Right lung (tissue), 5 donors: ENCODE measurements around the gene FSCN2. TPM values are rescaled to one million over a fixed set of nuclear protein-coding genes. Genes with fewer than 3 reads are reported as not detected.

ENCODE experiments used
- DNase-seq, 2 donors: peaks; one replicate each; pipeline ENCODE4 v3.0.0-alpha.2; 2013
- polyA plus RNA-seq, 5 donors: library from polyadenylated mRNA; unstranded; fragments of 120-200 nt; gene quantifications; one replicate each; pipeline versions ENCODE4 v1.2.1 to v1.2.3, GENCODE V29; 2013; ENCODE audit warnings: inconsistent platforms in 1 of 5, low replicate concordance in 1 of 5; ENCODE audit not compliant: insufficient read length in 5 of 5, insufficient read depth in 1 of 5

FSCN2 gene
- polyA plus RNA-seq, 5 donors: 0.76 to 2.7 (median 1.3) TPM

DNA sequence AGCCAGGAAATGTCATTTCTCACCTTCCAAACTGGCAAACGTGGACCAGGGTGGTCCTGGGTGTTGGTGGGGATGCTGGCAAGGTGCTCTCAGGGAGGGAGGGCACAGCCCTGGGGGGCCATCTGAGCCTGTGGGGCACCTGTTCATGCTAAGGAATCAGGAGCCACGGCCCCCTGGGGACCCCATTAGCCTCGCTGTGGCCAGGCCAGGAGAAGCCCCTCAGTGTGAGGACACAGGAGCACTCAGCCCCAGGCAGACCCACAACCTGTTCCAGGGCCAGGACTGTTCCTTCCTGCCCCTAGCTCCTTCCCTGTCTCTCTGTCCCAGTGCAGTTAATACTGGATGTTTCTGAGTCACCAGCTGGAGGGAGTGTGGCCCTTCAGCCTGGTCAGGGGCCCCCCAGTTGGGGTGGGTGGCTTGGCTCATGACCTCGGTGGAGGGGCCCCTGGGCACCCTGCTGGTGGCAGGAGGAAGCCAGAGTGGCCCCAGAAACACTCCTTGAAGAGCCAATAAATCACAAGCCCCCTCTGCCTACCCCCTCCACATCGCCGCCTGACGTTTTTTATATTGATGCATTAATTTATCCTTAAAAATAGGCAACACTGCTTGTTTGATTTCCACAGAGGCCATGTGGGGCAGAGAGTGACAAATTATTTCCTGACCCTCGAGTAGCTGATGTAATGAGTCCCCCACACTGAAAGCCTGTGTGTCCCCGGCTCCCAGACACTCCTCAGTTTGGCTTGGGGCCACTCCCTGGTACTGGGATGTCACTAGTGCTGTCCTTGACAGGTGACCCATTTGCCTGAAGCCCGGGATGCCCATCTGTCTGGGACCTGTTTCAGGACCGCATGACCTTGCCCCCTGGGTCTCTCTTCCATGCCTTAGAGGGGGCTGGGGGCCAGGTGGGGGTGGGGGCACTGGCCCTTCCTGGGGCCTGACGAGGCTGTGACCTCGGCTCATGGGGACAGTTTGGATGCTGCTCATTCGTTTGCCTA, 37.9 kb upstream of the FSCN2 start:
- DNase-seq: no peak

- no peak for DNase-seq
These were observed 37.0 kb upstream of the FSCN2 start for GRCh38 chr17:81491181-81491581.

DNA sequence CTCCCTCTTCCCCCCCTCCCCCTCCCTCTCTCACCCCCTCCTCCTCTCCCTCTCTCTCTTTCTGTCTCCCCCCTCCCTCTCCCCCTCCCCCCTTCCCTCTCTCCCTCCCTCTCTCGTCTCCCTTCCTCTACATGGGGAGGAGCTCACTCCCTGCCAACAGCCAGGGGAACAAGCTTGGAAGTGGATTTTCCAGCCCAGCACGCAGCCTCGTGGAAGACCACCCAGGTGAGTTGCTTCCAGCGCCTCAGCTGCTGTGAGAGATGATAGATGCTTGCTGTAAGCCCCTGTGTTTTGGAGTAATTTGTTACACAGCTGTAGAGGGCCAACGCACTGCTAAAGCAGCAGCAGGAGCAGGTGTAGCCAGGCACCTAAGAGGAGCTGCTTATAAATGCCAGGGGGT, 36.4 kb upstream of the FSCN2 start:
- DNase-seq: no peak

GRCh38 chr17:81492202-81492601, 36.0 kb upstream of the FSCN2 start:
- no peak for DNase-seq

DNA sequence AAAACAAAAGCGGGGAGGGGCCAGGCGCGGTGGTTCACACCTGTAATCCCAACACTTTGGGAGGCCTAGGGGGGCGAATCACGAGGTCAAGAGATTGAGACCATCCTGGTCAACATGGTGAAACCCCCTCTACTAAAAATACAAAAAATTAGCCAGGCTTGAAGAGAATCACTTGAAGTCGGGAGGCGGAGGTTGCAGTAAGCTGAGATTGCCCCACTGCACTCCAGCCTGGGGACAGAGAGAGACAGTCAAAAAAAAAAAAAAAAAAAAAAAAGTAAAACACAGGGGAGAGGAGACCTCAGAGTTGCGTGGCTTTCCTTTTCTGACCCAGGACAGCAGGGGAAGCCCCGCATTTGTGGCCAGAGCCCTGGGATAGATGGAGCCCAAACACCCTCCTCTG, 35.5 kb upstream of the FSCN2 start:
- DNase-seq: no peak

GRCh38 chr17:81493198-81494038, 34.8 kb upstream of the FSCN2 start:
- DNase-seq: no peak

- no peak for DNase-seq
These were observed 33.4 kb upstream of the FSCN2 start for GRCh38 chr17:81494626-81495377.

DNA sequence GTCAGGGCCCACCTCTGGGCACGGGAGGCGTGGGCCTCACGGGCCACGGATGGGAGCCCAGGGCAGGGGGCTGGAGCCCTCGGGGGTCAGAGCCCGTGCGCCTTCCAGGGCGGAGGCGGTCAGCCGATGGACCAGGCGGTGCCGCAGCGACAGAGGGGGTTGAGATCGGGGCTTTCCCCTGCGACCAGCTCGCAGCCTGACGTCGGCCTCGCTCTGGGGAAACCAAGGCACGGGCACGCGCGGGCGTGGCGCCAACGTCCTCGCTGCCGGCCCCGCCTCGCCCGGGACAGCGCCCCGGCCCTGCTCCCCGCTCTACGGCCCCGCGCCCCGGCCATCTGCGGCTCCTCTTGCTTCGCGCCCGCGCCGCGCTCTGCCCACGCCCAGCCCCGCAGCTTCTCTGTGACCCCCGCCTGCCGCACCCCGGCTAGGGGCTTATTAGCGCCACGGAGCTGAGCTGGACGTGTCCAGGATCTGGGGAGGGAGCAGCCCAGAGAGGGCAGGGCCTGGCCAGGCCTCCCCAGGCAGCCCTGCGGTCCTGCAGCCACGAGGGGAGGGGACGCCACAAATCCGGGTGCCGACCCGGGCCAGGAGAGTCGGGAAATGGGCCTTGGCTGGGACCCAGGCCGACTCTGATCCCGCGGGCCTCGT, 29.1 kb upstream of the FSCN2 start:
- no peak for DNase-seq

DNA sequence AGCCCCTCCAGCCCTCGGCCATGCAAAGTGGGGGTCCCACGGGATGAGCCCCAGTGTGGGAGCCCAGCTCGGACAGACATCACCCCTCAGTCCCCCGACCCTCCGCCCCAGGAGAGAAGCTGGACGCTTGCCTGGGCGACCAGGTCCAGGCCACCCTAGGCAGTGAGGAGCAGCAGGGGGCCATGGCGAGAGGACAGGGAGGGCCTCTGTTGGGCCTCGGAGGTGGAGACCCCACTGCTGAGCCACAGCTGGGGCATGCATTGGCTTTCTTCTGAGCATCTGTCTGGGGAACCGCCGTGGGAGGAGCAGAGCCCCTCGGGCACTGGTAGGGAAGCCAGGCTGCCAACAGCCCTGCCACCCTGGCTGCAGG, 28.6 kb upstream of the FSCN2 start:
- DNase-seq: no peak

GRCh38 chr17:81500047-81500446, 28.1 kb upstream of the FSCN2 start:
- DNase-seq: no peak

- no peak for DNase-seq
These were observed 25.6 kb upstream of the FSCN2 start for GRCh38 chr17:81502471-81503017.

GRCh38 chr17:81503619-81504018, 24.6 kb upstream of the FSCN2 start:
- no peak for DNase-seq

- DNase-seq: no peak
These were observed 19.5 kb upstream of the FSCN2 start for GRCh38 chr17:81508639-81509206.

DNA sequence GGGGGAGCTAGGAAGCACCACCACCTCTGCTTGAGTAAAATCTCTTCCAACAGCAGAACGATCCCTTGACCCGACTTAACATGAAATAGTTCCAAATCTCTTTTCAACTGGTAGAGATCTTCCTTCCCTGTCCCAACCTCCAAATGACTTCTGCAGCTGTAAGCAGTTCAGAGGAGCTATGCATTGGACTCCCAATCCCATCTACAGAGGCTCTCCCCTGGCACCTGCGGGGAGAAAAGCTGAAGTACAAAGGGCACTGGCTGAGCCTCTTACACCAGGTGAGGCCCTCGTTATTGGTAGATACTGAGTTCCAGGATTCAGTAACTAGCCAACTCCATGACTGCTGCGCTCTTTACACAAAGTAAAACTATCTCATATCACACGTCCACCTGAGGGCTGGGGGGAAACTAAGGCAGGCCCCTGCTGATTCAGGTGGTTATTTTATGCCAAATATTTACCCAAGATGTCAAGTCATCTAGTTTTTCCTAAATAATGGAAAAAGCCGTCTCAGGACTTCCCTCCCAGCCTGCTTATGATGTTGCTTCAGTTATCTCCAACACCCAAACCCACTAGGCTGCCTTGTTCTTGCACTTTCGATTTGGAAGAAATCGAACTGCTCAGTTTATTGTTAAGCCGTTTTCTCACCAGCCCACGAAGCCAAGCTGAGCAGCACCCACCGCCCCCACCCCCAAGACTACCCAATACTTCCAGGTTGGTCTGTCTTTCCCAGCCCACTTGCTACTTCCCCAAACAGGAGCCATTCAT, 18.8 kb upstream of the FSCN2 start:
- DNase-seq: no peak

GRCh38 chr17:81509972-81510784, 18.0 kb upstream of the FSCN2 start:
- DNase-seq: no peak

DNA sequence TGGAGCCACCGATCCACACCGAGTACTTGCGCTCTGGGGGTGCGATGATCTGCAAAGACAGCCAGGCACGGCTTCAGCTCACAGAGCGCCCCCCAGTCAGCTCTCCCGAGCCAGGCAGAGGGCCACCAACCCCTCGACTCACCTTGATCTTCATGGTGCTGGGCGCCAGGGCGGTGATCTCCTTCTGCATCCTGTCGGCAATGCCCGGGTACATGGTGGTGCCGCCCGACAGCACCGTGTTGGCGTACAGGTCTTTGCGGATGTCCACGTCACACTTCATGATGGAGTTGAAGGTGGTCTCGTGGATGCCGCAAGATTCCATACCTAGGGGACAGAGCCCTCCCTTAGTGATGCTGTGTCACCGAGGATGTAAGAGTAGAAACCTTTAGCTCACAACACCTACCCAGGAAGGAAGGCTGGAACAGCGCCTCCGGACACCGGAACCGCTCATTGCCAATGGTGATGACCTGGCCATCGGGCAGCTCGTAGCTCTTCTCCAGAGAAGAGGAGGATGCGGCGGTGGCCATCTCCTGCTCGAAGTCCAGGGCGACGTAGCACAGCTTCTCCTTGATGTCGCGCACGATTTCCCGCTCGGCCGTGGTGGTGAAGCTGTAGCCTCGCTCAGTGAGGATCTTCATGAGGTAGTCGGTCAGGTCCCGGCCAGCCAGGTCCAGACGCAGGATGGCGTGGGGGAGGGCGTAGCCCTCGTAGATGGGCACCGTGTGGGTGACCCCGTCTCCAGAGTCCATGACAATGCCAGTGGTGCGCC, 17.2 kb upstream of the FSCN2 start:
- DNase-seq: no peak

DNA sequence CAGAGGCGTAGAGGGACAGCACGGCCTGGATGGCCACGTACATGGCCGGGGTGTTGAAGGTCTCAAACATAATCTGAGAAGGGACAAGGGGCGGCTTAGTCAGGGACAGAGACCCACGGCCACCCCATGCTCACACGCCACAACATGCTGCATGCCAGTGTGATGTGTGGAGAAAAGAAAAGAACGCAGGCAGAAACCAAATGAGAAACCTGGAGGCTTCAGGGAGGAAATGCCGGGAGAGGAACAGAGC, 16.7 kb upstream of the FSCN2 start:
- no peak for DNase-seq

DNA sequence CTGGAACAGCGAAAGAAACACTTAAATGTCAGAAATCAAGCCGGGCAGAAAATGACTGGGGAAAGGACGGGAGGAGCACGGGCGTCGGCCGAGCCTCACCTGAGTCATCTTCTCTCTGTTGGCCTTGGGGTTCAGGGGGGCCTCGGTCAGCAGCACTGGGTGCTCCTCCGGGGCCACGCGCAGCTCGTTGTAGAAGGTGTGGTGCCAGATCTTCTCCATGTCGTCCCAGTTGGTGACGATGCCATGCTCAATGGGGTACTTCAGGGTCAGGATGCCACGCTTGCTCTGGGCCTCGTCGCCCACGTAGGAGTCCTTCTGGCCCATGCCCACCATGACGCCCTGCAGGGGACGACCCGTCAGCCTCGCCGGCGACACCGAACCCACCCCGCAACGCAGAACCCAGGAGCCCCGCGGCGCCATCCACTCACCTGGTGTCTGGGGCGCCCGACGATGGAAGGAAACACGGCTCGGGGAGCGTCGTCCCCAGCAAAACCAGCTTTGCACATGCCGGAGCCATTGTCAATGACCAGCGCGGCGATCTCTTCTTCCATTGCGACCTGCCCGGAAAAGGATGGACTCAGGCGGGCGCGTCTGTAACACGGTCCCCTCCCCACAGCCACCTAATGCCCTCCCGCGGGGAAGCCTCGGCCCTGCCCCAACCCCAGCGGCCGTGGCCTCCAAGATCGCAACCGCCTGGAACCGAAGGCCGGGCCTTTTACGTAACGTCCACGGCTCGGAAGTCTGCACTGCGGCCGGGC, 16.2 kb upstream of the FSCN2 start:
- DNase-seq: no peak
